ENCODE data around the gene ANKRD44.

DNA sequence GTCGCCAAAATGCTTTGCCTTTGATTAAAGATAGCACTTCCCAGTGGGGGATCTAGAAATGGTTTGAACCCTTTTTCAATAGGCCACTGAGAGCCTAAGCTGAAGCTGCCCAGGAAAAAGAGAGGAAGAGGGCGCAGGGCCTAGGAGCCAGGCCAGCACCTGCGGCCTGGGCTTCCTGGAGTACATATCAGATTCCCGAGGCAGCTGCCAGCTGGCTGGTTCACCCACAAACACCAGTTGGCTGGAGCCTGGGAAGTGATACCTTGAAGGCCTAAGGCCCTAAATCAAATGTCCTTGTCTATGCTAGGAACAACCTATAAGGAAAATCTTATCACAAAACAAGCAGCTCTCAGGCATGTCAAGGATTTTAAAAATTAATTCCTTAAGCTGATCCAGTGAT lies 37.1 kb downstream of the ANKRD44 start:
- TF ChIP-seq GATA3 (IDR thresholded peaks at IDR 0.05; ENCODE audit: low read depth, low read length) (no peak), GATA2 (IDR thresholded peaks at IDR 0.05; ENCODE audit: low read depth, low read length) (peak; percentile 48; the same call in 1 of the 2 replicates)
